GM12801 (cell line): ENCODE results near the gene TCF25.

Experiments
- CTCF ChIP-seq: IDR thresholded peaks from one replicate; pipeline ENCODE4 v1.5.1; 2011; ENCODE audit warnings: control low read depth; ENCODE audit not compliant: insufficient read length; ENCODE audit errors: extremely low read depth

The TCF25 gene

GRCh38 chr16:89844739-89845339 lies 28.6 kb upstream of the TCF25 start:
- TF ChIP-seq CTCF: no peak

- no peak for TF ChIP-seq CTCF
Measured at GRCh38 chr16:89845417-89845816, 28.0 kb upstream of the TCF25 start.

- TF ChIP-seq CTCF: no peak
Measured at GRCh38 chr16:89847051-89847939, 26.1 kb upstream of the TCF25 start.

GRCh38 chr16:89847940-89848297 lies 25.5 kb upstream of the TCF25 start:
- TF ChIP-seq CTCF: no peak

- TF ChIP-seq CTCF: no peak
Measured at GRCh38 chr16:89848974-89849373, 24.4 kb upstream of the TCF25 start.

GRCh38 chr16:89853306-89853993 lies 19.9 kb upstream of the TCF25 start:
- no peak for TF ChIP-seq CTCF

GRCh38 chr16:89855301-89855945 lies 18.0 kb upstream of the TCF25 start:
- no peak for TF ChIP-seq CTCF
